ENCODE results near the gene STIMATE.

STIMATE gene

GRCh38 chr3:52800079-52800478 lies 97.3 kb downstream of the STIMATE start:
- H3K36me3 Mint-ChIP-seq (ENCODE audit: low read depth), result no peaks in the 10 kb centered on the region
- no peak overlapping the region for H3K27ac Mint-ChIP-seq
- no peak overlapping the region for H3K4me3 Mint-ChIP-seq

GRCh38 chr3:52798978-52799476 lies 98.3 kb downstream of the STIMATE start:
- no peak overlapping the region for H3K4me3 Mint-ChIP-seq
- H3K9me3 Mint-ChIP-seq, result no peaks in the 10 kb centered on the region
- no peaks in the 10 kb centered on the region for H3K4me1 Mint-ChIP-seq (ENCODE audit: low read depth)
- no peaks in the 10 kb centered on the region for H3K27me3 Mint-ChIP-seq (ENCODE audit: low read depth)
- no peaks in the 10 kb centered on the region for H3K36me3 Mint-ChIP-seq (ENCODE audit: low read depth)
- no peak for DNase-seq (ENCODE audit: low spot score)
- H3K27ac Mint-ChIP-seq, result no peak overlapping the region

More at GRCh38 chr3:52800079-52800478, 97.3 kb downstream of the STIMATE start:
- H3K27me3 Mint-ChIP-seq (ENCODE audit: low read depth), result no peaks in the 10 kb centered on the region
- no peaks in the 10 kb centered on the region for H3K9me3 Mint-ChIP-seq
- H3K4me1 Mint-ChIP-seq (ENCODE audit: low read depth), result no peaks in the 10 kb centered on the region
- no peak for DNase-seq (ENCODE audit: low spot score)

- Mint-ChIP-seq H3K4me3 (no peak overlapping the region), H3K27me3 (ENCODE audit: low read depth) (no peaks in the 10 kb centered on the region), H3K9me3 (no peaks in the 10 kb centered on the region), H3K27ac (no peak overlapping the region), H3K4me1 (ENCODE audit: low read depth) (no peaks in the 10 kb centered on the region), H3K36me3 (ENCODE audit: low read depth) (no peaks in the 10 kb centered on the region)
- no peak for DNase-seq (ENCODE audit: low spot score)
Measured at GRCh38 chr3:52798376-52798977, 98.9 kb downstream of the STIMATE start.

- Mint-ChIP-seq H3K9me3 (no peaks in the 10 kb centered on the region), H3K36me3 (ENCODE audit: low read depth) (no peaks in the 10 kb centered on the region), H3K4me3 (no peak overlapping the region), H3K27me3 (ENCODE audit: low read depth) (no peaks in the 10 kb centered on the region), H3K4me1 (ENCODE audit: low read depth) (no peaks in the 10 kb centered on the region), H3K27ac (no peak overlapping the region)
- no peak for DNase-seq (ENCODE audit: low spot score)
Measured at GRCh38 chr3:52796411-52796810, 100.9 kb downstream of the STIMATE start.

- no peak for DNase-seq (ENCODE audit: low spot score)
- no peaks in the 10 kb centered on the region for H3K27me3 Mint-ChIP-seq (ENCODE audit: low read depth)
- H3K4me3 Mint-ChIP-seq, result no peak overlapping the region
- H3K36me3 Mint-ChIP-seq (ENCODE audit: low read depth), result no peaks in the 10 kb centered on the region
- no peaks in the 10 kb centered on the region for H3K4me1 Mint-ChIP-seq (ENCODE audit: low read depth)
- H3K9me3 Mint-ChIP-seq, result no peaks in the 10 kb centered on the region
- H3K27ac Mint-ChIP-seq, result no peak overlapping the region
Measured at GRCh38 chr3:52795298-52795900, 101.9 kb downstream of the STIMATE start.

- H3K9me3 Mint-ChIP-seq, result no peaks in the 10 kb centered on the region
- no peaks in the 10 kb centered on the region for H3K4me1 Mint-ChIP-seq (ENCODE audit: low read depth)
- no peaks in the 10 kb centered on the region for H3K27me3 Mint-ChIP-seq (ENCODE audit: low read depth)
- no peak within 1 kb of the TSS for H3K4me3 Mint-ChIP-seq
- no peak for DNase-seq (ENCODE audit: low spot score)
- H3K27ac Mint-ChIP-seq, result no peak within 1 kb of the TSS
- H3K36me3 Mint-ChIP-seq (ENCODE audit: low read depth), result no peaks in the 10 kb centered on the region
Measured at GRCh38 chr3:52794612-52795099, 102.7 kb downstream of the STIMATE start, which contains the start of gene ITIH3. Gene ITIH3 (plus strand): TSS chr3:52794796. CDS start chr3:52794804, 8 bp downstream.

GRCh38 chr3:52793702-52794611 lies 103.4 kb downstream of the STIMATE start:
- no peaks in the 10 kb centered on the region for H3K4me1 Mint-ChIP-seq (ENCODE audit: low read depth)
- no peak overlapping the region for H3K4me3 Mint-ChIP-seq
- H3K27me3 Mint-ChIP-seq (ENCODE audit: low read depth), result no peaks in the 10 kb centered on the region
- no peaks in the 10 kb centered on the region for H3K36me3 Mint-ChIP-seq (ENCODE audit: low read depth)
- no peaks in the 10 kb centered on the region for H3K9me3 Mint-ChIP-seq
- H3K27ac Mint-ChIP-seq, result no peak overlapping the region
- no peak for DNase-seq (ENCODE audit: low spot score)

GRCh38 chr3:52792961-52793695 lies 104.2 kb downstream of the STIMATE start:
- Mint-ChIP-seq H3K4me1 (ENCODE audit: low read depth) (no peaks in the 10 kb centered on the region), H3K9me3 (no peaks in the 10 kb centered on the region), H3K36me3 (ENCODE audit: low read depth) (no peaks in the 10 kb centered on the region), H3K27ac (no peak overlapping the region), H3K4me3 (no peak overlapping the region), H3K27me3 (ENCODE audit: low read depth) (no peaks in the 10 kb centered on the region)
- no peak for DNase-seq (ENCODE audit: low spot score)

GRCh38 chr3:52792413-52792812 lies 104.9 kb downstream of the STIMATE start:
- H3K9me3 Mint-ChIP-seq, result no peaks in the 10 kb centered on the region
- H3K4me3 Mint-ChIP-seq, result no peak overlapping the region
- H3K36me3 Mint-ChIP-seq (ENCODE audit: low read depth), result no peaks in the 10 kb centered on the region
- no peaks in the 10 kb centered on the region for H3K4me1 Mint-ChIP-seq (ENCODE audit: low read depth)
- DNase-seq (ENCODE audit: low spot score), result no peak
- no peaks in the 10 kb centered on the region for H3K27me3 Mint-ChIP-seq (ENCODE audit: low read depth)
- H3K27ac Mint-ChIP-seq, result no peak overlapping the region

- Mint-ChIP-seq H3K9me3 (no peaks in the 10 kb centered on the region), H3K36me3 (ENCODE audit: low read depth) (no peaks in the 10 kb centered on the region), H3K4me1 (ENCODE audit: low read depth) (no peaks in the 10 kb centered on the region), H3K27me3 (ENCODE audit: low read depth) (no peaks in the 10 kb centered on the region), H3K4me3 (no peak overlapping the region), H3K27ac (no peak overlapping the region)
- DNase-seq (ENCODE audit: low spot score), result no peak
Measured at GRCh38 chr3:52791928-52792327, 105.4 kb downstream of the STIMATE start.

- no peak for DNase-seq (ENCODE audit: low spot score)
- H3K9me3 Mint-ChIP-seq, result no peaks in the 10 kb centered on the region
- no peaks in the 10 kb centered on the region for H3K4me1 Mint-ChIP-seq (ENCODE audit: low read depth)
- no peak overlapping the region for H3K4me3 Mint-ChIP-seq
- no peaks in the 10 kb centered on the region for H3K36me3 Mint-ChIP-seq (ENCODE audit: low read depth)
- no peak overlapping the region for H3K27ac Mint-ChIP-seq
- H3K27me3 Mint-ChIP-seq (ENCODE audit: low read depth), result no peaks in the 10 kb centered on the region
Measured at GRCh38 chr3:52791366-52791765, 106.0 kb downstream of the STIMATE start.

- Mint-ChIP-seq H3K36me3 (ENCODE audit: low read depth) (no peaks in the 10 kb centered on the region), H3K4me1 (ENCODE audit: low read depth) (no peaks in the 10 kb centered on the region), H3K27me3 (ENCODE audit: low read depth) (no peaks in the 10 kb centered on the region), H3K27ac (no peak overlapping the region), H3K4me3 (no peak overlapping the region), H3K9me3 (no peaks in the 10 kb centered on the region)
- no peak for DNase-seq (ENCODE audit: low spot score)
Measured at GRCh38 chr3:52790741-52791140, 106.6 kb downstream of the STIMATE start.

- H3K4me1 Mint-ChIP-seq (ENCODE audit: low read depth), result no peaks in the 10 kb centered on the region
- H3K9me3 Mint-ChIP-seq, result no peaks in the 10 kb centered on the region
- no peaks in the 10 kb centered on the region for H3K36me3 Mint-ChIP-seq (ENCODE audit: low read depth)
- H3K4me3 Mint-ChIP-seq, result no peak overlapping the region
- no peak overlapping the region for H3K27ac Mint-ChIP-seq
- no peaks in the 10 kb centered on the region for H3K27me3 Mint-ChIP-seq (ENCODE audit: low read depth)
- no peak for DNase-seq (ENCODE audit: low spot score)
Measured at GRCh38 chr3:52790337-52790736, 107.0 kb downstream of the STIMATE start.
